Endodermal cell (in vitro differentiated cells): ENCODE data around the gene TCOF1. TPM values are rescaled to one million over a fixed set of nuclear protein-coding genes. Genes with fewer than 3 reads are reported as not detected.

Experiments
- DNase-seq: peaks from one replicate; pipeline ENCODE4 v3.0.0-alpha.2; 2017
- H3K27ac ChIP-seq: 2 replicates; pipeline ENCODE4 v1.5.1; 2013; ENCODE audit warnings: mild to moderate bottlenecking, low read depth, low read length, moderate library complexity
- H3K27me3 ChIP-seq: 2 replicates; pipeline ENCODE4 v1.6.1; 2013; ENCODE audit warnings: mild to moderate bottlenecking, low read length, moderate library complexity; ENCODE audit not compliant: insufficient read depth, control insufficient read depth, poor library complexity, severe bottlenecking
- H3K36me3 ChIP-seq: 2 replicates; pipeline ENCODE4 v1.7.0; 2013; ENCODE audit warnings: mild to moderate bottlenecking, low read length, moderate library complexity; ENCODE audit not compliant: control insufficient read depth, insufficient read depth
- H3K4me1 ChIP-seq: one replicate; pipeline ENCODE4 v1.7.0; 2013; ENCODE audit warnings: low read length; ENCODE audit not compliant: control insufficient read depth, insufficient read depth
- H3K4me3 ChIP-seq: 2 replicates; pipeline ENCODE4 v1.5.1; 2013; ENCODE audit warnings: mild to moderate bottlenecking, low read length, moderate library complexity
- H3K9ac ChIP-seq: 2 replicates; pipeline ENCODE4 v1.6.1; 2013; ENCODE audit warnings: mild to moderate bottlenecking, low read length, moderate library complexity; ENCODE audit not compliant: poor library complexity, severe bottlenecking; ENCODE audit errors: extremely low read depth
- H3K9me3 ChIP-seq: 2 replicates; pipeline ENCODE4 v1.6.1; 2013; ENCODE audit warnings: mild to moderate bottlenecking, low read length, moderate library complexity; ENCODE audit not compliant: control insufficient read depth
- H3K27ac Mint-ChIP-seq: 2 replicates; pipeline ENCODE4 v1.8.0; 2020; ENCODE audit warnings: mixed read lengths
- H3K27me3 Mint-ChIP-seq: 2 replicates; pipeline ENCODE4 v1.8.0; 2021; ENCODE audit warnings: mild to moderate bottlenecking, mixed read lengths; ENCODE audit not compliant: insufficient read depth
- H3K36me3 Mint-ChIP-seq: 2 replicates; pipeline ENCODE4 v1.8.0; 2020; ENCODE audit warnings: low read depth, mixed read lengths
- H3K4me1 Mint-ChIP-seq: 2 replicates; pipeline ENCODE4 v1.8.0; 2020; ENCODE audit warnings: mixed read lengths
- H3K4me3 Mint-ChIP-seq: 2 replicates; pipeline ENCODE4 v1.8.0; 2020; ENCODE audit warnings: mild to moderate bottlenecking, moderate library complexity, mixed read lengths
- H3K9me3 Mint-ChIP-seq: 2 replicates; pipeline ENCODE4 v1.8.0; 2020; ENCODE audit warnings: mild to moderate bottlenecking, mixed read lengths
- CTCF ChIP-seq: fragments of 200-600 bp; sonication (generic); conservative IDR thresholded peaks from 2 replicates; pipeline ENCODE4 v1.5.0; 2021; ENCODE audit warnings: antibody characterized with exemption, mild to moderate bottlenecking
- WGBS, 2 experiments: methylation state at CpG; one replicate each; pipeline versions ENCODE4 v1.1.5 to v1.1.7; 2013; ENCODE audit warnings: missing lambda C conversion rate in 2 of 2, mixed read lengths in 1 of 2; ENCODE audit not compliant: insufficient coverage in 1 of 2, insufficient read length in 1 of 2; 5-methylcytosine and 5-hydroxymethylcytosine counted together
- total RNA-seq, 2 donors: library from RNA; stranded (reverse); fragmentation: NEBNext Ultra II Directional in 1 of 2; extraction: Animal tissue kit (Norgen Biotek cat#: 25700) in 1 of 2; gene quantifications; 2 replicates in 1 of 2; 3 replicates in 1 of 2; pipeline ENCODE4 v1.2.1, GENCODE V29; 2021

Gene TCOF1
- total RNA-seq, 2 donors from 2014 or later, result 88.8 to 107 TPM

DNA sequence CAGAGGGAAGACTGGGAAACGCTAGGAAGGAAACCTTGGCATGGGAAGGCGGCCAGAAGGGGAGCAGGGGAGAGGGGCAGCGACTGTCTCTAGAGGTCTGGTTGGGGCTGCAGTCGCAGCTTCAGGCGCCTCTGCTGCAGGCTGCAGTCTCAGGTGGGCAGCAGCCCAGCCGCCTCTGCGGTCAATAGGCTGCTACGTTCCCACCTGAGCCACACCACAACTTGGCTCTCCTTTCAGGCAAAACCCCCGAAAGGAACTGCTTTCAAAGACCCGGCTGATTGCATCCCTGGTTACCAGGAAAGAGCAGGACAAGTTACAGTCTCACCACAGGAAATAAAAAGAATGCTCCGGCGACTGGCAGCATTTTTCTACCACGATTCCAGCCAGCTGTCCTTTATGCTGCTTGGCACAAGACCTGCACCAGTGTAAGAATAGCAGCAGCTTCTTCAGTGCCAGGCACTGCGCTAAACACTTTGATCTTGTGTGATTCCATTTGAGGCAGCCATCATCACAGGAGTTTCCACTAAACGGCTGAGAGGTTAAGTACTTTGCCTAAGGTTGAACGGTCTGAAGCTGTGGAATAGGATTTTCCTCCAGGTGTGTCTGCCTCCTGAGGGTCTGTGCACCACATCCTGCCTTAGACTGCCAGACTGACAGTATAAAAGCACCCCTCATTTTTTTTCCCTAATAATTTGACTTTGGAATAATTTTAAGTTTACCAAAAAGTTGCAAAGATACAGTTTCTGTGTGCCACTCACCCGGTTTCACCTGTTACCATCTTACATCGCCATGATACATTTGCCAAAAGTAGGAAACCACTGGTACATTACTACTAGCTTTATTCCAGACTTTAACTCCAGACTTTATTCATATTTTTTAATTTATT, 84.6 kb downstream of the TCOF1 start:
- WGBS, 2 experiments, result 70 to 82% methylated on average over 8 to 18 of the region's 18 CpGs
- no peaks in the 10 kb centered on the region for H3K9me3 ChIP-seq
- Mint-ChIP-seq H3K27me3 (peaks cover 1% of the 10 kb centered on the region), H3K4me3 (no peak overlapping the region), H3K4me1 (peaks cover 12% of the 10 kb centered on the region), H3K9me3 (no peaks in the 10 kb centered on the region), H3K36me3 (peaks cover 39% of the 10 kb centered on the region), H3K27ac (peak overlapping the region; percentile 77)
- H3K27me3 ChIP-seq, result no peaks in the 10 kb centered on the region
- H3K4me1 ChIP-seq, result peaks cover 7% of the 10 kb centered on the region
- H3K27ac ChIP-seq, result peak overlapping the region; percentile 41
- no peak for TF ChIP-seq CTCF
- H3K4me3 ChIP-seq, result no peak overlapping the region
- no peak overlapping the region for H3K9ac ChIP-seq
- peak; percentile 76 for DNase-seq
- H3K36me3 ChIP-seq, result peaks cover 44% of the 10 kb centered on the region

DNA sequence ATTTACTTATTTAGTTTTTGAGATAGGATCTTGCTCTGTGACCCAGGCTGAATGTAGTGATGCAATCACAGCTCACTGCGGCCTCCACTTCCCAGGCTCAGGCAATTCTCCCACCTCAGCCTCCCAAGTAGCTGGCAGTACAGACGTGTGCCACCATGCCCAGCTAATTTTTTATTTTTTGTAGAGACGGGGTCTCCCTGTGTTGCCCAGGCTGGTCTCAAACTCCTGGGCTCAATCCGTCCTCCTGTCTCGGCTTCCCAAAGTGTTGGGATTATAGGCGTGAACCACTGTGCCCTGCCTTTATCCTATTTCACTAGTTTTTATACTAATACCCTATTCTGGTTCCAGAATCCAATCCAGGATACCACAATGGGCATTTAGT, 85.2 kb downstream of the TCOF1 start:
- Mint-ChIP-seq H3K36me3 (peaks cover 45% of the 10 kb centered on the region), H3K4me1 (peaks cover 19% of the 10 kb centered on the region), H3K9me3 (no peaks in the 10 kb centered on the region), H3K27me3 (peaks cover 1% of the 10 kb centered on the region), H3K4me3 (no peak overlapping the region), H3K27ac (no peak overlapping the region)
- DNase-seq, result peak; percentile 50
- H3K27me3 ChIP-seq, result no peaks in the 10 kb centered on the region
- TF ChIP-seq CTCF, result no peak
- no peak overlapping the region for H3K9ac ChIP-seq
- H3K36me3 ChIP-seq, result peaks cover 50% of the 10 kb centered on the region
- H3K27ac ChIP-seq, result no peak overlapping the region
- peaks cover 7% of the 10 kb centered on the region for H3K4me1 ChIP-seq
- 89 to 95% methylated on average over 6 of the region's 6 CpGs for WGBS, 2 experiments
- H3K4me3 ChIP-seq, result no peak overlapping the region
- no peaks in the 10 kb centered on the region for H3K9me3 ChIP-seq

DNA sequence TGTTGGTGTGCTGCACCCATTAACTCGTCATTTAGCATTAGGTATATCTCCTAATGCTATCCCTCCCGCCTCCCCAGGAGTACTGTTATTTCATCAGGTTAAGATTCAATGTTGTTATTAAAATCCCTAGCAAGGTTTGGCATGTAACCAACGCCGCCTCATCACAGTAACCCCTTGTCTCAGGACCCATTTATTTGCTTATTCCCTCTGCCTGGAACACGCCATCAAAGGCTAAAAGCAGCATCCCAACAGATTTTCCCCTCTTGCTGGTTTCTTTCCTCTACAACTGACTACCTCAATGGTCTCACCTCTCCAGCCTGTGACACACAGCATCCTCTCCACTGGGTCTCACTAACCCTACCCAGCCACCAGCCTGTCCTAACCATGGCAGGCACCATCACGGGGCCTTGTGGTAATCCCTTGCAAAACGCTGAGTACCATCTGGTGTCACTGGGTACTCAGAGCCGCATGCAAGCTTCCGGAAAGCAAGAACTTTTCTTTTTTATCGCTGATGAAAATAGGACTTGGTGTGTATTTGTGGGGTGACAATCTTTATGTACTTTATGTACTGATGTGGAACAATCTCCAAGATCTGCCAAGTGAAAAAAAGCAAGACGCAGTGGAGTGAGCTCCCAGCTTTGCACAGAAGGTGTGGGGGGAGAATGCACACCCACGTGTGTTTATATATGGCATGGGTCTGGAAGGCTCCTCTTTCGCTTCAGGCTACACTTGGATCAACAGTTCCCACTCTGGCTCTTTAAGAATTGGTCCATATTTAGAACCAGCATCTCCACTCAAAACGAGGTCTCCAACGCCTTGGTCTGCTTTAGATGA, 86.0 kb downstream of the TCOF1 start:
- no peaks in the 10 kb centered on the region for H3K27me3 ChIP-seq
- no peaks in the 10 kb centered on the region for H3K9me3 Mint-ChIP-seq
- H3K9me3 ChIP-seq, result no peaks in the 10 kb centered on the region
- H3K27ac ChIP-seq, result no peak overlapping the region
- H3K4me3 ChIP-seq, result no peak overlapping the region
- H3K4me1 Mint-ChIP-seq, result peaks cover 26% of the 10 kb centered on the region
- H3K9ac ChIP-seq, result no peak overlapping the region
- TF ChIP-seq CTCF, result no peak
- no peak overlapping the region for H3K4me3 Mint-ChIP-seq
- WGBS, 2 experiments, result 94 to 97% methylated on average over 11 to 15 of the region's 15 CpGs
- peaks cover 57% of the 10 kb centered on the region for H3K36me3 ChIP-seq
- peak; percentile 71 for DNase-seq
- H3K4me1 ChIP-seq, result peaks cover 10% of the 10 kb centered on the region
- H3K27ac Mint-ChIP-seq, result no peak overlapping the region
- H3K27me3 Mint-ChIP-seq, result peaks cover 1% of the 10 kb centered on the region
- H3K36me3 Mint-ChIP-seq, result peaks cover 53% of the 10 kb centered on the region
